Sigmoid colon (tissue), 4 donors: Measurements from ENCODE around the gene TNRC18.

Source experiments
- POLR2A ChIP-seq, 2 donors: fragments of 450-650 bp; IDR thresholded peaks; one replicate each; pipeline ENCODE4 v1.6.1; 2016; ENCODE audit warnings: antibody characterized with exemption in 2 of 2, mild to moderate bottlenecking in 2 of 2, moderate library complexity in 2 of 2
- POLR2AphosphoS5 ChIP-seq, 4 donors: sonication (generic); formaldehyde crosslinking; IDR thresholded peaks; one replicate each; pipeline ENCODE4 v1.6.1; 2017; ENCODE audit warnings: antibody characterized with exemption in 4 of 4
- TF ChIP-seq, protein P1 (sequence below), 4 experiments: fragments of 450-650 bp in 3 of 4; fragments of 200-600 bp in 1 of 4; IDR thresholded peaks; one replicate each; pipeline ENCODE4 v1.5.1; 2016 to 2019; ENCODE audit warnings: antibody characterized with exemption in 4 of 4, mild to moderate bottlenecking in 3 of 4, moderate library complexity in 2 of 4

DNA sequence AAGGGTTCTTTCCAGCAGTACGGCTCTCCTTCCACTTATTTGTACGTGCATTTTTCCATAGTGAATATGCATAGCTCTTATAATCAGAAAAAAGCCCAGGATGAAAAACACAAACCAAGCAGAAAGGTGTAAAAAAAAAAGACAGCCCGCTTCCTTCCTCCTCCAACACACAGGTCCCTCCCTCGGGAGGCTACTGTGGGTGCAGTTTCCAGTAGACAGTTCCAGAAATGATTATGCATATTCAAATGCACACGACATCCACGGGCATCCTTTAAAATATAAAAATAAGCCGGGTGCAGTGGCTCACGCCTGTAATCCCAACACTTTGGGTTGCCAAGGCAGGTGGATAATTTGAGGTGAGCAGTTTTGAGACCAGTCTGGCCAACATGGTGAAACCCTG lies 59.9 kb downstream of the TNRC18 start:
- TF ChIP-seq, protein P1, sequence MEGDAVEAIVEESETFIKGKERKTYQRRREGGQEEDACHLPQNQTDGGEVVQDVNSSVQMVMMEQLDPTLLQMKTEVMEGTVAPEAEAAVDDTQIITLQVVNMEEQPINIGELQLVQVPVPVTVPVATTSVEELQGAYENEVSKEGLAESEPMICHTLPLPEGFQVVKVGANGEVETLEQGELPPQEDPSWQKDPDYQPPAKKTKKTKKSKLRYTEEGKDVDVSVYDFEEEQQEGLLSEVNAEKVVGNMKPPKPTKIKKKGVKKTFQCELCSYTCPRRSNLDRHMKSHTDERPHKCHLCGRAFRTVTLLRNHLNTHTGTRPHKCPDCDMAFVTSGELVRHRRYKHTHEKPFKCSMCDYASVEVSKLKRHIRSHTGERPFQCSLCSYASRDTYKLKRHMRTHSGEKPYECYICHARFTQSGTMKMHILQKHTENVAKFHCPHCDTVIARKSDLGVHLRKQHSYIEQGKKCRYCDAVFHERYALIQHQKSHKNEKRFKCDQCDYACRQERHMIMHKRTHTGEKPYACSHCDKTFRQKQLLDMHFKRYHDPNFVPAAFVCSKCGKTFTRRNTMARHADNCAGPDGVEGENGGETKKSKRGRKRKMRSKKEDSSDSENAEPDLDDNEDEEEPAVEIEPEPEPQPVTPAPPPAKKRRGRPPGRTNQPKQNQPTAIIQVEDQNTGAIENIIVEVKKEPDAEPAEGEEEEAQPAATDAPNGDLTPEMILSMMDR (IDR thresholded peaks at IDR 0.05): no peak
- TF ChIP-seq POLR2AphosphoS5 (IDR thresholded peaks at IDR 0.05) (no peak), POLR2A (IDR thresholded peaks at IDR 0.05) (no peak)
